Mesenchymal stem cell (in vitro differentiated cells and primary cell): ENCODE results near the gene VAC14.
A peak's percentile ranks its signal among the peaks of the same experiment; 100 is the strongest.

ENCODE experiments used
- DNase-seq: peaks from one replicate; pipeline ENCODE4 v3.0.0-alpha.2; 2013
- H2AFZ ChIP-seq: one replicate; pipeline ENCODE4 v1.6.1; 2013; ENCODE audit warnings: low read depth, mild to moderate bottlenecking, control low read depth, inconsistent platforms, low read length, moderate library complexity
- H2AK5ac ChIP-seq: 2 replicates; pipeline ENCODE4 v1.6.1; 2013; ENCODE audit warnings: low read length, moderate library complexity, mild to moderate bottlenecking, inconsistent platforms; ENCODE audit not compliant: severe bottlenecking
- H2BK120ac ChIP-seq: one replicate; pipeline ENCODE4 v1.6.1; 2013; ENCODE audit warnings: low read depth, mild to moderate bottlenecking, inconsistent platforms, low read length, moderate library complexity
- H2BK12ac ChIP-seq, 2 experiments: one replicate each; pipeline ENCODE4 v1.6.1; 2013; ENCODE audit warnings: inconsistent platforms in 2 of 2, low read length in 2 of 2, mild to moderate bottlenecking in 2 of 2, moderate library complexity in 2 of 2, control low read depth in 1 of 2
- H2BK15ac ChIP-seq: one replicate; pipeline ENCODE4 v1.6.1; 2013; ENCODE audit warnings: mild to moderate bottlenecking, low read depth, inconsistent platforms; ENCODE audit not compliant: poor library complexity, severe bottlenecking
- H2BK5ac ChIP-seq: 2 replicates; pipeline ENCODE4 v1.6.1; 2013; ENCODE audit warnings: low read depth, mild to moderate bottlenecking, low read length, control low read depth, inconsistent platforms; ENCODE audit not compliant: poor library complexity, severe bottlenecking
- H3K14ac ChIP-seq, 2 experiments: one replicate each; pipeline ENCODE4 v1.6.1; 2013; ENCODE audit warnings: inconsistent platforms in 2 of 2, low read length in 2 of 2, control low read depth in 1 of 2, mild to moderate bottlenecking in 1 of 2, moderate library complexity in 1 of 2
- H3K18ac ChIP-seq, 2 experiments: one replicate each; pipeline ENCODE4 v1.6.1; 2013; ENCODE audit warnings: inconsistent platforms in 2 of 2, low read length in 2 of 2, control low read depth in 1 of 2, low read depth in 1 of 2, mild to moderate bottlenecking in 1 of 2
- H3K23ac ChIP-seq, 2 experiments: one replicate each; pipeline ENCODE4 v1.6.1; 2013; ENCODE audit warnings: inconsistent platforms in 2 of 2, low read length in 2 of 2, mild to moderate bottlenecking in 2 of 2, moderate library complexity in 2 of 2, control low read depth in 1 of 2
- H3K27ac ChIP-seq: 2 replicates; pipeline ENCODE4 v1.5.1; 2013; ENCODE audit warnings: mild to moderate bottlenecking, moderate library complexity, low read length, control low read depth, inconsistent platforms; ENCODE audit not compliant: poor library complexity, severe bottlenecking
- H3K27me3 ChIP-seq, 2 experiments: 2 replicates each; pipeline versions ENCODE4 v1.6.1 to v1.7.0; 2013; ENCODE audit warnings: low read length in 2 of 2, mild to moderate bottlenecking in 2 of 2, moderate library complexity in 2 of 2, control low read depth in 1 of 2, inconsistent platforms in 1 of 2; ENCODE audit not compliant: control insufficient read depth in 1 of 2, insufficient read depth in 1 of 2
- H3K36me3 ChIP-seq, 2 experiments: 2 replicates each; pipeline versions ENCODE4 v1.6.1 to v1.7.0; 2013; ENCODE audit warnings: low read length in 2 of 2, control low read depth in 1 of 2, inconsistent platforms in 1 of 2, low read depth in 1 of 2, mild to moderate bottlenecking in 1 of 2; ENCODE audit not compliant: insufficient read depth in 2 of 2, control insufficient read depth in 1 of 2
- H3K4ac ChIP-seq, 2 experiments: one replicate each; pipeline ENCODE4 v1.6.1; 2013; ENCODE audit warnings: inconsistent platforms in 2 of 2, low read length in 2 of 2, mild to moderate bottlenecking in 2 of 2, moderate library complexity in 2 of 2, control low read depth in 1 of 2, low read depth in 1 of 2
- H3K4me1 ChIP-seq: 2 replicates; pipeline ENCODE4 v1.6.1; 2013; ENCODE audit warnings: low read depth, low read length, control low read depth; ENCODE audit not compliant: control insufficient read depth, insufficient read depth
- H3K4me2 ChIP-seq: 2 replicates; pipeline ENCODE4 v1.6.1; 2013; ENCODE audit warnings: low read length, mild to moderate bottlenecking, inconsistent platforms; ENCODE audit not compliant: poor library complexity, severe bottlenecking
- H3K4me3 ChIP-seq, 2 experiments: 2 replicates each; pipeline versions ENCODE4 v1.5.1 to v1.7.0; 2013; ENCODE audit warnings: low read length in 2 of 2, mild to moderate bottlenecking in 2 of 2, control low read depth in 1 of 2, low read depth in 1 of 2; ENCODE audit not compliant: insufficient read depth in 1 of 2
- H3K79me1 ChIP-seq: replicated peaks from 2 replicates; pipeline ENCODE4 v1.6.1; 2013; ENCODE audit warnings: mild to moderate bottlenecking, control low read depth, low read length, inconsistent platforms; ENCODE audit not compliant: poor library complexity, severe bottlenecking
- H3K9ac ChIP-seq: 2 replicates; pipeline ENCODE4 v1.7.0; 2013; ENCODE audit warnings: mild to moderate bottlenecking, low read length, moderate library complexity
- H3K9me3 ChIP-seq: 2 replicates; pipeline ENCODE4 v1.7.0; 2013; ENCODE audit warnings: mild to moderate bottlenecking, low read length; ENCODE audit not compliant: control insufficient read depth
- H4K8ac ChIP-seq: one replicate; pipeline ENCODE4 v1.6.1; 2013; ENCODE audit warnings: inconsistent platforms, mild to moderate bottlenecking, low read length, moderate library complexity
- H4K91ac ChIP-seq: one replicate; pipeline ENCODE4 v1.6.1; 2013; ENCODE audit warnings: mild to moderate bottlenecking, low read length, inconsistent platforms
- WGBS: methylation state at CpG from one replicate; pipeline ENCODE4 v1.1.7; 2013; ENCODE audit warnings: mixed read lengths; 5-methylcytosine and 5-hydroxymethylcytosine counted together

Gene VAC14

GRCh38 chr16:70715055-70715858, 85.7 kb downstream of the VAC14 start:
- Histone ChIP-seq H2BK120ac (peak overlapping the region; percentile 54), H3K4me1 (peaks cover 24% of the 10 kb centered on the region), H2BK15ac (peak overlapping the region; percentile 70), H2BK5ac (peak overlapping the region; percentile 83), H3K27me3 (no peaks in the 10 kb centered on the region), H2AFZ (peak overlapping the region; percentile 21), H3K9ac (peak overlapping the region; percentile 63), H2BK12ac (peak overlapping the region; percentile 94 to 99), H3K4me3 (peak overlapping the region in 1 of 2 experiments; percentile 32), H4K8ac (peak overlapping the region; percentile 67), H4K91ac (peak overlapping the region; percentile 95), H3K9me3 (no peaks in the 10 kb centered on the region), H3K27ac (peak overlapping the region; percentile 85), H3K4me2 (peak overlapping the region; percentile 14), H3K4ac (peak overlapping the region; percentile 49 to 95), H2AK5ac (peak overlapping the region; percentile 84), H3K18ac (peak overlapping the region; percentile 49 to 96), H3K23ac (peak overlapping the region in 1 of 2 experiments; percentile 29), H3K36me3 (peaks cover 21 to 25% of the 10 kb centered on the region in 2 experiments), H3K79me1 (peaks cover 10% of the 10 kb centered on the region), H3K14ac (peak overlapping the region in 1 of 2 experiments; percentile 99)
- WGBS = 69% methylated on average over 19 of the region's 23 CpGs
- DNase-seq = peak; percentile 91

GRCh38 chr16:70714581-70715054, 86.3 kb downstream of the VAC14 start:
- no peak overlapping the region for H3K4me3 ChIP-seq
- peak overlapping the region; percentile 84 for H2AK5ac ChIP-seq
- H4K8ac ChIP-seq = peak overlapping the region; percentile 67
- peak overlapping the region; percentile 70 for H2BK15ac ChIP-seq
- H4K91ac ChIP-seq = peak overlapping the region; percentile 90
- peak overlapping the region in 1 of 2 experiments; percentile 99 for H3K14ac ChIP-seq
- H3K4ac ChIP-seq = peak overlapping the region in 1 of 2 experiments; percentile 95
- peak overlapping the region; percentile 49 to 96 for H3K18ac ChIP-seq
- DNase-seq = no peak
- peaks cover 11% of the 10 kb centered on the region for H3K79me1 ChIP-seq
- peak overlapping the region; percentile 94 to 99 for H2BK12ac ChIP-seq
- H3K4me2 ChIP-seq = peak overlapping the region; percentile 2
- WGBS = 94% methylated on average over 10 of the region's 10 CpGs
- peak overlapping the region; percentile 85 for H3K27ac ChIP-seq
- peak overlapping the region; percentile 83 for H2BK5ac ChIP-seq
- peak overlapping the region in 1 of 2 experiments; percentile 29 for H3K23ac ChIP-seq
- peaks cover 26% of the 10 kb centered on the region for H3K4me1 ChIP-seq
- H2BK120ac ChIP-seq = peak overlapping the region; percentile 54
- H3K9ac ChIP-seq = peak overlapping the region; percentile 63
- peaks cover 15 to 27% of the 10 kb centered on the region in 2 experiments for H3K36me3 ChIP-seq
- peak overlapping the region; percentile 21 for H2AFZ ChIP-seq
- H3K27me3 ChIP-seq = no peaks in the 10 kb centered on the region
- no peaks in the 10 kb centered on the region for H3K9me3 ChIP-seq

- Histone ChIP-seq H2BK120ac (no peak overlapping the region), H3K4me2 (no peak overlapping the region), H3K36me3 (peaks cover 9 to 26% of the 10 kb centered on the region in 2 experiments), H3K4ac (no peak overlapping the region), H2AK5ac (no peak overlapping the region), H3K27me3 (no peaks in the 10 kb centered on the region), H3K14ac (no peak overlapping the region), H2BK15ac (peak overlapping the region; percentile 17), H2BK5ac (no peak overlapping the region), H4K91ac (peak overlapping the region; percentile 7), H3K9ac (no peak overlapping the region), H3K79me1 (peaks cover 11% of the 10 kb centered on the region), H2BK12ac (no peak overlapping the region), H3K23ac (no peak overlapping the region), H3K4me3 (no peak overlapping the region), H4K8ac (no peak overlapping the region), H3K4me1 (peaks cover 26% of the 10 kb centered on the region), H2AFZ (no peak overlapping the region), H3K18ac (no peak overlapping the region), H3K27ac (no peak overlapping the region), H3K9me3 (no peaks in the 10 kb centered on the region)
- WGBS = 92% methylated on average over 10 of the region's 10 CpGs
- DNase-seq = no peak
Measured at GRCh38 chr16:70713824-70714223, 87.1 kb downstream of the VAC14 start.

GRCh38 chr16:70713342-70713741, 87.6 kb downstream of the VAC14 start:
- H3K18ac ChIP-seq = peak overlapping the region in 1 of 2 experiments; percentile 38
- 70% methylated on average over 5 of the region's 5 CpGs for WGBS
- H3K4me1 ChIP-seq = peaks cover 26% of the 10 kb centered on the region

More at GRCh38 chr16:70713342-70713741, 87.6 kb downstream of the VAC14 start:
- H2AFZ ChIP-seq = no peak overlapping the region
- peak overlapping the region; percentile 70 for H4K8ac ChIP-seq
- peak overlapping the region in 1 of 2 experiments; percentile 23 for H3K23ac ChIP-seq
- no peaks in the 10 kb centered on the region for H3K9me3 ChIP-seq
- DNase-seq = no peak
- peaks cover 5 to 22% of the 10 kb centered on the region in 2 experiments for H3K36me3 ChIP-seq
- peak overlapping the region; percentile 60 for H2BK15ac ChIP-seq
- no peak overlapping the region for H2BK5ac ChIP-seq
- H3K14ac ChIP-seq = peak overlapping the region in 1 of 2 experiments; percentile 18
- peak overlapping the region; percentile 29 to 38 for H2BK12ac ChIP-seq
- no peak overlapping the region for H3K4me3 ChIP-seq
- H3K27me3 ChIP-seq = no peaks in the 10 kb centered on the region
- no peak overlapping the region for H2BK120ac ChIP-seq
- H3K4ac ChIP-seq = peak overlapping the region in 1 of 2 experiments; percentile 24
- H2AK5ac ChIP-seq = peak overlapping the region; percentile 71
- H3K4me2 ChIP-seq = no peak overlapping the region
- no peak overlapping the region for H3K9ac ChIP-seq
- H3K27ac ChIP-seq = no peak overlapping the region
- H4K91ac ChIP-seq = peak overlapping the region; percentile 37
- H3K79me1 ChIP-seq = peaks cover 11% of the 10 kb centered on the region
